Neural progenitor cell (in vitro differentiated cells): ENCODE measurements around the gene PACRGL.

Experiments
- EZH2 ChIP-seq: fragments of 200-600 bp; sonication (generic); IDR thresholded peaks from 2 replicates; pipeline ENCODE4 v1.6.1; 2017; ENCODE audit warnings: antibody characterized with exemption, mild to moderate bottlenecking, moderate library complexity
- TF ChIP-seq, protein P1 (sequence below): fragments of 200-600 bp; sonication (generic); IDR thresholded peaks from 2 replicates; pipeline ENCODE4 v1.5.1; 2017; ENCODE audit warnings: antibody characterized with exemption, mild to moderate bottlenecking

DNA sequence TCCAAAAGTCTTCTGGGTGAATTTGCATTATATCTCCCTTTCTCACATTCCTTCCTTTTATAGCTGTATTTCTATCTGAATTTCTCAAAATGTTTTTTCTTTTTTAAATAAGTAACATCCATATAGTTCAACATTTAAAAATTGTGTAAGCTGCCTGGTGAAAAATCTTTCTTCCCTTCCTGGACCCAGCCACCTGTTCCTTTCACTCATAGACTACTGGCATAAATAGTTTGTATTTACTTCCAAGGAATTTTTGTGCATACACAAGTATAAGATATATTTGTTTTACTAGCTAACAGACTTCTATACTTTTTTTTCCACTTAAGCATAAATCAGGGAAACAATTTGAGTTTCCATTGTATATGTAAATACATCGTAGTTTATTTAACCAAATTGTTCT is 35.7 kb downstream of the PACRGL start:
- TF ChIP-seq EZH2 = no peak
- TF ChIP-seq, protein P1, sequence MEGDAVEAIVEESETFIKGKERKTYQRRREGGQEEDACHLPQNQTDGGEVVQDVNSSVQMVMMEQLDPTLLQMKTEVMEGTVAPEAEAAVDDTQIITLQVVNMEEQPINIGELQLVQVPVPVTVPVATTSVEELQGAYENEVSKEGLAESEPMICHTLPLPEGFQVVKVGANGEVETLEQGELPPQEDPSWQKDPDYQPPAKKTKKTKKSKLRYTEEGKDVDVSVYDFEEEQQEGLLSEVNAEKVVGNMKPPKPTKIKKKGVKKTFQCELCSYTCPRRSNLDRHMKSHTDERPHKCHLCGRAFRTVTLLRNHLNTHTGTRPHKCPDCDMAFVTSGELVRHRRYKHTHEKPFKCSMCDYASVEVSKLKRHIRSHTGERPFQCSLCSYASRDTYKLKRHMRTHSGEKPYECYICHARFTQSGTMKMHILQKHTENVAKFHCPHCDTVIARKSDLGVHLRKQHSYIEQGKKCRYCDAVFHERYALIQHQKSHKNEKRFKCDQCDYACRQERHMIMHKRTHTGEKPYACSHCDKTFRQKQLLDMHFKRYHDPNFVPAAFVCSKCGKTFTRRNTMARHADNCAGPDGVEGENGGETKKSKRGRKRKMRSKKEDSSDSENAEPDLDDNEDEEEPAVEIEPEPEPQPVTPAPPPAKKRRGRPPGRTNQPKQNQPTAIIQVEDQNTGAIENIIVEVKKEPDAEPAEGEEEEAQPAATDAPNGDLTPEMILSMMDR = no peak
